Measurements from ENCODE around the gene CALML5. TPM values are rescaled to one million over a fixed set of nuclear protein-coding genes. Genes with fewer than 3 reads are reported as not detected.

Gene CALML5
- total and polyA plus RNA-seq, 9 of the 15 experiments (the other 6 are each of a cell fraction or from before 2014, with no cell fraction given): not detected

DNA sequence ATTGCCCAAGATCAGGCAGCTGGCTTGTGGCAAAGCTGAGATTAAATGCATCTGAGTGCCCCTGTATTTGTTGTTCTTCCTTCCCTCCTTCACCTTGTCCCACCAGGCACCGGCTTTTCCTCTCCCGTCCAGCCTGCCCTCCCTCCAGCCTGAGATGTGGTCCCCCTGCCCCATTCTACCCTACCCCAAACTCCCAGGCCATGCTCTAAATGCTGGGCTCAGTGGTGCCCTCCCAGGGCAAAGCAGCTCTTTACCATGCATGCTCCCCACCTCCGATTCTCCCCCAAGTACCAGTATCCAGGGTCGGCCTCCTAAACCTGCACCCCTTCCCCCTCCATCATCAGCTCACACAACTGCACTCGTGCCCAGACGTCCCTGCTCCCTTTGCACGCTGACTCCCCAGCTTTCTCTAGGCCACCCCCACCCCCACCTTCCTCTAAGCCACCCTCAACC lies 36.5 kb downstream of the CALML5 start (continued):
- TF ChIP-seq L3MBTL2 (IDR thresholded peaks at IDR 0.05) (no peak), DNMT1 (IDR thresholded peaks at IDR 0.05) (no peak), GABPA (tag; conservative IDR thresholded peaks at IDR 0.05; ENCODE audit: low read depth) (no peak), MECOM (CRISPR knock-in tag; IDR thresholded peaks at IDR 0.05) (no peak), ILF3 (IDR thresholded peaks at IDR 0.05; ENCODE audit: borderline replicate concordance) (no peak), SMARCC2 (IDR thresholded peaks at IDR 0.05; ENCODE audit: low read depth) (no peak), TEAD4 (IDR thresholded peaks at IDR 0.05; ENCODE audit: low read length) (no peak), TEAD4 (CRISPR knock-in tag; IDR thresholded peaks at IDR 0.05; ENCODE audit: borderline replicate concordance) (no peak), GTF2F1 (IDR thresholded peaks at IDR 0.05; ENCODE audit: low read depth, low read length) (no peak), CHD7 (IDR thresholded peaks at IDR 0.05; ENCODE audit: low read depth, low read length) (no peak), ZFP1 (CRISPR knock-in tag; IDR thresholded peaks at IDR 0.05) (no peak), ZNF316 (IDR thresholded peaks at IDR 0.05) (no peak), PCBP1 (IDR thresholded peaks at IDR 0.05; ENCODE audit: low read depth, low read length, poor library complexity, severe bottlenecking) (no peak), TOE1 (IDR thresholded peaks at IDR 0.05; ENCODE audit: borderline replicate concordance) (no peak), TOE1 (CRISPR knock-in tag; IDR thresholded peaks at IDR 0.05; ENCODE audit: borderline replicate concordance, low read depth) (0 out of 2 replicates have a peak, but pooled peaks have one; percentile 50), PTRF (tag; IDR thresholded peaks at IDR 0.05) (no peak), TSC22D4 (tag; IDR thresholded peaks at IDR 0.05) (no peak), PRPF4 (IDR thresholded peaks at IDR 0.05; ENCODE audit: insufficient read depth, low read depth, low read length, poor library complexity, severe bottlenecking) (no peak)
- TF ChIP-seq, protein P1, sequence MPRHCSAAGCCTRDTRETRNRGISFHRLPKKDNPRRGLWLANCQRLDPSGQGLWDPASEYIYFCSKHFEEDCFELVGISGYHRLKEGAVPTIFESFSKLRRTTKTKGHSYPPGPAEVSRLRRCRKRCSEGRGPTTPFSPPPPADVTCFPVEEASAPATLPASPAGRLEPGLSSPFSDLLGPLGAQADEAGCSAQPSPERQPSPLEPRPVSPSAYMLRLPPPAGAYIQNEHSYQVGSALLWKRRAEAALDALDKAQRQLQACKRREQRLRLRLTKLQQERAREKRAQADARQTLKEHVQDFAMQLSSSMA (CRISPR knock-in tag; IDR thresholded peaks at IDR 0.05): no peak
